HG02870 (cell line): ENCODE measurements around the gene GDF15.
"Not testable (repeated sequence)": the region's sequence is repeated elsewhere in the genome, so short reads cannot be mapped to it uniquely, and the experiment has no call there.

Experiments used
- ATAC-seq: cut with Tn5 transposase; IDR thresholded peaks from one replicate; pipeline ENCODE4 v1.9.1; 2021; ENCODE audit warnings: mild to moderate bottlenecking, moderate library complexity; ENCODE audit not compliant: unreplicated experiment

The GDF15 gene

GRCh38 chr19:18363787-18364186 is 22.2 kb upstream of the GDF15 start:
- ATAC-seq, result no peak

GRCh38 chr19:18364277-18364825 is 21.6 kb upstream of the GDF15 start:
- not testable (repeated sequence) for ATAC-seq

GRCh38 chr19:18364826-18365528 is 21.0 kb upstream of the GDF15 start:
- no peak for ATAC-seq

- ATAC-seq, result no peak
Observed at GRCh38 chr19:18366021-18366435, 19.9 kb upstream of the GDF15 start.

- ATAC-seq, result no peak
Observed at GRCh38 chr19:18368504-18369222, 17.3 kb upstream of the GDF15 start.

- ATAC-seq, result no peak
Observed at GRCh38 chr19:18373407-18373891, 12.5 kb upstream of the GDF15 start.

- ATAC-seq, result peak; percentile 84
Observed at GRCh38 chr19:18373892-18374629, 11.9 kb upstream of the GDF15 start.

- ATAC-seq, result no peak
Observed at GRCh38 chr19:18377026-18377425, 8.9 kb upstream of the GDF15 start.

- ATAC-seq, result no peak
Observed at GRCh38 chr19:18379803-18380747, 5.9 kb upstream of the GDF15 start.

GRCh38 chr19:18380843-18381242 is 5.1 kb upstream of the GDF15 start:
- ATAC-seq, result no peak

GRCh38 chr19:18383622-18384021 is 2.3 kb upstream of the GDF15 start:
- ATAC-seq, result not testable (repeated sequence)

GRCh38 chr19:18384775-18385174 is 1.2 kb upstream of the GDF15 start:
- ATAC-seq, result no peak

- ATAC-seq, result no peak
Observed at GRCh38 chr19:18385359-18385674, 641 bp upstream of the GDF15 start.

- ATAC-seq, result no peak
Observed at GRCh38 chr19:18386543-18387271, 749 bp downstream of the GDF15 start.

GRCh38 chr19:18388100-18388959 is 2.4 kb downstream of the GDF15 start:
- peak; percentile 58 for ATAC-seq

- no peak for ATAC-seq
Observed at GRCh38 chr19:18388960-18389725, 3.2 kb downstream of the GDF15 start.

GRCh38 chr19:18389726-18390064 is 3.7 kb downstream of the GDF15 start:
- no peak for ATAC-seq
